ENCODE data around the gene TSPAN13. TPM values are rescaled to one million over a fixed set of nuclear protein-coding genes. Genes with fewer than 3 reads are reported as not detected.

TSPAN13 gene
- polyA plus RNA-seq, 1 donor (not counting 4 experiments of a cell fraction or from before 2014, with no cell fraction given) = 21.6 TPM

DNA sequence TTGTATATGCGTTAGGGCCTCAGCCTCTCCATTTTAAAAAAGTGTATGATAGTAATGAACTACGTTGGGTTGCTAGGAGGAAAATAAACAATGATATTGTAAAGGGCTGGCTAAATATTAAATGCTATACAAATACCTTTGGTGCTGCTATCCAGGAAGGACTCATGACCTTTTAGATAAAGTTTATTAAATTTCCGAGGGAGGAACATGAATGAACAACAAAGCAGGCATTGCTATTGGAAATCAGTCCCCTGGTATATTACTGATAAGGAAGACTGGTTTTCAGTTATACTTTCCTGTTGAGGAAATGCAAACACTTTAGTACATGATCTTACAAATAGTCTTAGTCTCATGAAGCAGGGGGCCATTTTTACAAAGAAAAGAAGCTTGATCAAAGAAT is 68.5 kb downstream of the TSPAN13 start:
- no peaks in the 10 kb centered on the region for H3K4me1 ChIP-seq (ENCODE audit: control insufficient read depth, extremely low read depth, insufficient read depth, low read length)
- H4K20me1 ChIP-seq (ENCODE audit: control insufficient read depth, extremely low read depth, insufficient read depth, low read length) = no peaks in the 10 kb centered on the region
- no peaks in the 10 kb centered on the region for H3K9me3 ChIP-seq (ENCODE audit: control insufficient read depth, low read depth, low read length)
- no peaks in the 10 kb centered on the region for H3K36me3 ChIP-seq (ENCODE audit: control insufficient read depth in 2 of 2, extremely low read depth in 1 of 2, insufficient read depth in 2 of 2, low read length in 2 of 2)
- no peak overlapping the region for H3K9ac ChIP-seq (ENCODE audit: control insufficient read depth, extremely low read depth, insufficient read depth, low read length)
- H3K9me1 ChIP-seq (ENCODE audit: control insufficient read depth, extremely low read depth, insufficient read depth, low read length) = no peaks in the 10 kb centered on the region
- FAIRE-seq (no peak), DNase-seq (ENCODE audit: low read depth, low spot score) (no peak)
- dilution Hi-C loops (cut with MboI; ENCODE audit: extremely low pct_ligation_motif_present, low sequenced_read_pairs) = no loop called here
- H2AFZ ChIP-seq (ENCODE audit: control insufficient read depth, low read length) = no peak overlapping the region
- no peak overlapping the region for H3K4me3 ChIP-seq (ENCODE audit: control insufficient read depth in 2 of 3, extremely low read depth in 1 of 3, insufficient read depth in 2 of 3, low read depth in 1 of 3, low read length in 3 of 3)
- TF ChIP-seq EZH2 (IDR thresholded peaks at IDR 0.05; ENCODE audit: low read length) (no peak), CTCF (optimal IDR thresholded peaks at IDR 0.05 in 1 of 3, IDR thresholded peaks at IDR 0.05 in 1 of 3, conservative IDR thresholded peaks at IDR 0.05 in 1 of 3; ENCODE audit: extremely low read depth in 1 of 3, insufficient read depth in 2 of 3, low read length in 3 of 3) (no peak)
- H3K27ac ChIP-seq (ENCODE audit: control insufficient read depth, insufficient read depth, low read length) = no peak overlapping the region
- no peaks in the 10 kb centered on the region for H3K27me3 ChIP-seq (ENCODE audit: control insufficient read depth, extremely low read depth, insufficient read depth, low read length)
- no peaks in the 10 kb centered on the region for H3K79me2 ChIP-seq (ENCODE audit: control insufficient read depth, insufficient read depth, low read length)
- no peak overlapping the region for H3K4me2 ChIP-seq (ENCODE audit: control insufficient read depth, extremely low read depth, insufficient read depth, low read depth, low read length)

- DNase-seq (ENCODE audit: low read depth, low spot score) (no peak), FAIRE-seq (no peak)
- Histone ChIP-seq H3K79me2 (ENCODE audit: control insufficient read depth, insufficient read depth, low read length) (no peaks in the 10 kb centered on the region), H3K4me2 (ENCODE audit: control insufficient read depth, extremely low read depth, insufficient read depth, low read depth, low read length) (no peak overlapping the region), H4K20me1 (ENCODE audit: control insufficient read depth, extremely low read depth, insufficient read depth, low read length) (no peaks in the 10 kb centered on the region), H3K4me1 (ENCODE audit: control insufficient read depth, extremely low read depth, insufficient read depth, low read length) (no peaks in the 10 kb centered on the region), H3K36me3 (ENCODE audit: control insufficient read depth in 2 of 2, extremely low read depth in 1 of 2, insufficient read depth in 2 of 2, low read length in 2 of 2) (no peaks in the 10 kb centered on the region), H3K4me3 (ENCODE audit: control insufficient read depth in 2 of 3, extremely low read depth in 1 of 3, insufficient read depth in 2 of 3, low read depth in 1 of 3, low read length in 3 of 3) (no peak overlapping the region), H2AFZ (ENCODE audit: control insufficient read depth, low read length) (no peak overlapping the region), H3K9me3 (ENCODE audit: control insufficient read depth, low read depth, low read length) (no peaks in the 10 kb centered on the region), H3K27ac (ENCODE audit: control insufficient read depth, insufficient read depth, low read length) (no peak overlapping the region), H3K9ac (ENCODE audit: control insufficient read depth, extremely low read depth, insufficient read depth, low read length) (no peak overlapping the region), H3K9me1 (ENCODE audit: control insufficient read depth, extremely low read depth, insufficient read depth, low read length) (no peaks in the 10 kb centered on the region), H3K27me3 (ENCODE audit: control insufficient read depth, extremely low read depth, insufficient read depth, low read length) (no peaks in the 10 kb centered on the region)
- dilution Hi-C loops (cut with MboI; ENCODE audit: extremely low pct_ligation_motif_present, low sequenced_read_pairs) = no loop called here
- TF ChIP-seq EZH2 (IDR thresholded peaks at IDR 0.05; ENCODE audit: low read length) (no peak), CTCF (optimal IDR thresholded peaks at IDR 0.05 in 1 of 3, IDR thresholded peaks at IDR 0.05 in 1 of 3, conservative IDR thresholded peaks at IDR 0.05 in 1 of 3; ENCODE audit: extremely low read depth in 1 of 3, insufficient read depth in 2 of 3, low read length in 3 of 3) (no peak)
Measured at GRCh38 chr7:16826060-16826459, 72.5 kb downstream of the TSPAN13 start.
